ENCODE measurements around the gene TPPP.
"Not testable (repeated sequence)": the region's sequence is repeated elsewhere in the genome, so short reads cannot be mapped to it uniquely, and the experiment has no call there.

Gene TPPP

GRCh38 chr5:637581-638450 is 55.3 kb downstream of the TPPP start:
- H3K4me3 ChIP-seq (ENCODE audit: low read length): no peak overlapping the region
- DNase-seq (ENCODE audit: low read depth, low spot score): no peak

DNA sequence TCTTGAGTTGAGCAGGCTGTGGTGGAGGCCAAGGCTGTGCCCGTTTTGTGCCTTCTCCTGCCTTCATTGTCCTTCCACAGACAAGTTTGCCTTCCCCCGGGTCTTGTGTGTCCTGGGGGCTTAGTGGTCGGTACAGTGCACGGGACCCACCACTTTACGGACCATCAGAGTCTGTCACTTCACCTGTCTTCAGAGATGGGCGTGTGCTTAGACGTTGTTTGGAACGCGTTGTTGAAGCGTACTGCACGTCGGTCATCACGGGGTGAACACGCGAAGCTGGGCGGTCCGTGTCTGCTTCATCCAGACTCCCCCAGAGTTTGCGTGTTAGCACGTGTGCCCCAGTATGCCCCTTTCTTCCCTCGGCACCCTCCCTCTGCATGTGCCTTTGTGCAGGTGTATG is 56.2 kb downstream of the TPPP start:
- no peak overlapping the region for H3K4me3 ChIP-seq (ENCODE audit: low read length)

DNA sequence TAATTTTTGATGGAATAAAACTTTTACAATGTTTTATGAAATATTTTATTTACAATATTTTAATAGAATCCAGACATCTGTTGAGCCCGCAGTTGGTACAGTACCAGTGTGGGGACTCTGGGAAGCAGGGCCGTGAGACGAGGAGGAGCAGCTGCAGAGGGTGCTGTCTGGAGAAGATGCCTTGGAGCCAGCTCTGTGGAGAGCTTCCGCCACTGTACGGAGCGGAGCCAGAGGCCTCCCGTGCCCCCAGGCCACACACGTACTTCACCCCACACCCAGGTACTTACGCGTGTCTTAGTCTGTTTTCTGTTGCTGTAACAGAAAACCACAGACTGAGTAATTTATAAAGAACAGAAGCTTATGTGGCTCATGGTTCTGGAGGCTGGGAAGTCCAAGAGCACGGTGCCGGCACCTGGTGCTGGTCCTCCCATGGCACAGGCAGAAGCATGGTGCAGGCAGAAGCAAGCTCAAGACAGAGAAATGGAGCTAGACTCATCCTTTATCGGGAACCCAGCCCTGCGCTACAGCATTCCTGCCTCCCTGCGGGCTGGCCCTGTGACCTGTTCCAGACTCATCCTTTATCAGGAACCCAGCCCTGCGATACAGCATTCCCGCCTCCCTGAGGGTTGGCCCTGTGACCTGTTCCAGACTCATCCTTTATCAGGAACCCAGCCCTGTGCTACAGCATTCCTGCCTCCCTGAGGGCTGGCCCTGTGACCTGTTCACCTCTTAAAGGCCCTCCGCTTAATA is 57.7 kb downstream of the TPPP start:
- H3K4me3 ChIP-seq (ENCODE audit: low read length): no peak overlapping the region
- DNase-seq (ENCODE audit: low read depth, low spot score): no peak

More for the DNA sequence above, 56.2 kb downstream of the TPPP start:
- DNase-seq (ENCODE audit: low read depth, low spot score): no peak

- no peak overlapping the region for H3K4me3 ChIP-seq (ENCODE audit: low read length)
- no peak for DNase-seq (ENCODE audit: low read depth, low spot score)
Measured at GRCh38 chr5:634191-634590, 59.0 kb downstream of the TPPP start.

- no peak overlapping the region for H3K4me3 ChIP-seq (ENCODE audit: low read length)
- no peak for DNase-seq (ENCODE audit: low read depth, low spot score)
Measured at GRCh38 chr5:633501-633955, 59.6 kb downstream of the TPPP start.

GRCh38 chr5:628351-629205 is 64.6 kb downstream of the TPPP start:
- H3K4me3 ChIP-seq (ENCODE audit: low read length); DNase-seq (ENCODE audit: low read depth, low spot score): not testable (repeated sequence)

DNA sequence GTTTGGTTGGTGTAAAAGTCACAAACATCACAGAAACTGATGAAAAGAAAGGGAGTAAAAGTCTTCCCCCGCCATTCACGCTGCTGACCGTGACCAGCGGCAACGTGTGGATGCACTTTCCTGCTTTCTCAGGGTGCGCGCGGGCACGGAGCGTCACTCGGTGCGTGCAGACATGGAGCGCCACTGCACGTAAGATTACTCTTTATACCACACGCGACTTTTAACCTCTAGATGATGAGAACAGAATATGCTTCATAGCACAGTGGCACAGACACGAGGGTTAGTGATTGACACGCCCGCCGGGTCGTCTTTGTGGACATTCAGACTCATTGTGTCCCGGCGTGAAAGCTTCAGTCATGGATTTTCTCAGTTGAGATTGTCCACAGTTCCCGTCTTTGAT is 65.3 kb downstream of the TPPP start:
- no peak overlapping the region for H3K4me3 ChIP-seq (ENCODE audit: low read length)
- DNase-seq (ENCODE audit: low read depth, low spot score): no peak

GRCh38 chr5:626850-627249 is 66.3 kb downstream of the TPPP start:
- no peak overlapping the region for H3K4me3 ChIP-seq (ENCODE audit: low read length)
- DNase-seq (ENCODE audit: low read depth, low spot score): no peak

GRCh38 chr5:625516-625915 is 67.6 kb downstream of the TPPP start:
- H3K4me3 ChIP-seq (ENCODE audit: low read length): no peak overlapping the region
- DNase-seq (ENCODE audit: low read depth, low spot score): no peak

GRCh38 chr5:624951-625230 is 68.3 kb downstream of the TPPP start:
- no peak overlapping the region for H3K4me3 ChIP-seq (ENCODE audit: low read length)
- DNase-seq (ENCODE audit: low read depth, low spot score): no peak

- H3K4me3 ChIP-seq (ENCODE audit: low read length): no peak overlapping the region
- no peak for DNase-seq (ENCODE audit: low read depth, low spot score)
Measured at GRCh38 chr5:624118-624950, 68.8 kb downstream of the TPPP start.

GRCh38 chr5:623531-623930 is 69.6 kb downstream of the TPPP start:
- H3K4me3 ChIP-seq (ENCODE audit: low read length): no peak overlapping the region
- DNase-seq (ENCODE audit: low read depth, low spot score): no peak

- DNase-seq (ENCODE audit: low read depth, low spot score): no peak
- H3K4me3 ChIP-seq (ENCODE audit: low read length): no peak overlapping the region
Measured at GRCh38 chr5:622946-623522, 70.1 kb downstream of the TPPP start.

DNA sequence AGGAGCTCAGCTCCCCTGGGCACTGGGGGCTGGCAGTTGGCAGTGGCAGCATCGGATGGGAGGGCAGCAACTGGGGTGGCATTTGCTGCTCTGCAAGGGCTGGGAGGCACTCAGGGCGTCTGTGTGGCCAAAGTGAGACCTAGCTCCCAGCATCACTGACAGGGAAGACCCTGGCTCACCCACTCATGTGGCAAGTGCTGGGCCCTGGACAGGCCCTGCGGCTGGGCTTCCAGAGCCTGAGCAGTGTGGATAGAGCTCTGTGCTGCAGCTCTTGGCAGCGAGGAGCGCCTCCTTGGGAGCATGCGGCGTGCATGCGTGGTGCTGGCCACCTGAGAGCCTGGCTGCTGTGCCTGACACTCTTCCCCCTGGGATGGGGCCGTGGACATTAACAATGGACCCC is 70.8 kb downstream of the TPPP start:
- no peak overlapping the region for H3K4me3 ChIP-seq (ENCODE audit: low read length)
- DNase-seq (ENCODE audit: low read depth, low spot score): no peak

GRCh38 chr5:621341-621761 is 71.8 kb downstream of the TPPP start:
- DNase-seq (ENCODE audit: low read depth, low spot score): no peak

DNA sequence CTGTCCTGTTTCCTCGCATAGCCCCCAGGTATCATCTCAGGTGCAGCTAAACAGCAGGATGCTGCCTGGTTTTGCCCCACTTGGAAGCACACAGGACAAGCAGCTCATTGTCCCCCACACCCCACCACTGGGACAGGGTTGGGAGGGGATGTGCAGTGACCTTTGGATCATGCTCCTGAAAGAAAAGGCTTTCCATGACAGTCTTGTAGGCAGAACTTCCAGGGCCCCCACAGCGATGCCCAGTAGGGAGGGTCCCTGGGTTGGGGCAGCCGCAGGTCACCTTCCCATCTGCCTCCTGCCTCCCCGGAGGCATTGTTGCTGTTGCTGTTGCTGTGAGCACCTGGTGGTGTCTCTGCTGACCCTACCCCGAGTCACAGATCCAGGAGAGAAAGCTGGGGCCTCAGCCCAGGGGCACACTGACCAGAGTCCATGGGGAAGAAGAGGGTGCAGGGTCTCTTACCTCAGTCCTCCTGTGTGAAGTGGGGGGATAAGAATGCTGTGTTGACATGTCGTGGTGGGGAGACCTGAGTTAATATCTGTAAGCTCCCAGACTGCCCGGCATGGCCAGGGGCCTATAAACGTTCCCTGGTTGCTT is 72.5 kb downstream of the TPPP start:
- DNase-seq (ENCODE audit: low read depth, low spot score): no peak
- H3K4me3 ChIP-seq (ENCODE audit: low read length): no peak overlapping the region

More at GRCh38 chr5:621341-621761, 71.8 kb downstream of the TPPP start:
- no peak overlapping the region for H3K4me3 ChIP-seq (ENCODE audit: low read length)

- H3K4me3 ChIP-seq (ENCODE audit: low read length): no peak overlapping the region
- DNase-seq (ENCODE audit: low read depth, low spot score): no peak
Measured at GRCh38 chr5:620152-620551, 73.0 kb downstream of the TPPP start.

GRCh38 chr5:619444-619843 is 73.7 kb downstream of the TPPP start:
- no peak for DNase-seq (ENCODE audit: low read depth, low spot score)
- no peak overlapping the region for H3K4me3 ChIP-seq (ENCODE audit: low read length)

All from Jurkat, Clone E6-1 (cell line).